HG03460 (cell line): ENCODE data around the gene MYL7.
"Not testable (repeated sequence)": the region's sequence is repeated elsewhere in the genome, so short reads cannot be mapped to it uniquely, and the experiment has no call there.

Experiments
- ATAC-seq: cut with Tn5 transposase; IDR thresholded peaks from one replicate; pipeline ENCODE4 v1.9.1; 2021; ENCODE audit not compliant: unreplicated experiment

The MYL7 gene, protein sequence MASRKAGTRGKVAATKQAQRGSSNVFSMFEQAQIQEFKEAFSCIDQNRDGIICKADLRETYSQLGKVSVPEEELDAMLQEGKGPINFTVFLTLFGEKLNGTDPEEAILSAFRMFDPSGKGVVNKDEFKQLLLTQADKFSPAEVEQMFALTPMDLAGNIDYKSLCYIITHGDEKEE

DNA sequence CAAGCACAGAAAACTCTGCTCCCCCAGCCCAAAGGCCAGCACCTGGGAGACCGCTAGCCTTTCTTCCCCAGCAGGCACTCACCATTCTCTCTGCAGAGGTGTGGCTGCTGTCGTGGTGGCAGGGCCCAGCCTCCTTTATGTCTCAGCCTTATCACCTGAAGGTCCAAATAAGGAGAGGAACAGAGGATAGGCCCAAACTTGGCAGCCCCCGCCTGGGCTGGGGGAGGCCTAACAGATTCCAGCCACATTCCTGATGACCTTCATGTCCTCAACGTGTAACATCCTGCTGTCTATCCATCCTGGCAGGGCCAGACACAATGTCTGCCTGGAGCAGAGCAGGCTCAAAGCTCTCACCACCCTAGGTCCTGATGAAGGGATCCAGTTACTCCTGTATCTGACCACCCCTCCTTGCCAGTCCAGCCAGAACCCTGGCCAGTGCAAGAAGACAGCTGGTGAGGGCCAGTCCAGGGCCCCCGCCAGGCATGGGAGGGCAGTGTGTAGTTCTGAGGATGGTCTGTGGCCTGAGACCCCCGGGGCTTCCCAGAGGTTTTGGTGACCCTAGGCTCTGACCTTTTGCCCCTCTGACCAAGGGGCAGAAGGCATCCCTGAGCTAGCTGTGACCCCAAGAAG lies at the start of gene MYL7:
TSS of gene MYL7 (minus strand) at position 112 of the 630 bp plus-strand sequence. CDS start at position 85, 27 bp downstream.
- ATAC-seq = no peak

DNA sequence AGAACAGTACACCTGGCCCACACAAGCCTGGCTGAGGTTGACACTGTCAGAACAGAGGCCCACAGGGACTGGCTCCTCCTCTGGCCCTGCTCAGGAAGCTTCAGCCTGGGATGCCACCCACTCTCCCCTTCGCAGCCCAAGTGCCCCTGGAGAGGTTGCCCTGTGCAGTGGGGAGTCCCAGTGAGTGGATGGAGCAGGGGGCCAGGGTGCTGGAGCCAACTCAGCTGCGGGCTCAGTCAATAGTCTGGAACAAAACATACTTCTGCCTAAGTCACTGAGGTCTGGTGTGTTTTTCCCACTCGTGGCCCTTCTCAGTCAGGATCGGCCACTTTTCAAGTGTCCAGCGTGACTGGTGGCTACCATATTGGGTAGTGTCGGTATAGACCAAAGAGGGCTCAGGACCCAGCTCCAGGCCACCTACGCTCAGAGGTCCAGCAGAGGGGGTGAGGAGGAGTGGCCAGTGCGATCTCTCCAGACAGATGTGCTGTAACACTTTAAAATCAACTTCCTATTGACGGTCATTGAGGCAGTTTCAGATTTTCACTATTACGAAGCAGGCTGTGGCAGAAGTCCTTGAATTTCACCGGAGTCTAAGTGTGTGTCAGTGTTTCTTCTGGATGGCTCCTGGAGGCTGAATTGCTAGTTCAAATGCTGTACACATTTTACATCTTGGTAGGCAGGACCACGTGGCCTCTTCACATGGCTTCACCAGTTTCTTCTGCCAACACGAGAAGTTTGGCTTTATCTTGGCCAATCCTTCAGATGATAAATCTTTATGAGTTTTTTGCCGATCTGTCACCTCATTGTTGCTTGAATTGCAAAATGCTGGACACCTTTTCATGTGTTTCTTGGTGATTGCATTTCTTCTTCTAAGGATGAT lies 49.1 kb upstream of the MYL7 start:
- ATAC-seq = no peak

DNA sequence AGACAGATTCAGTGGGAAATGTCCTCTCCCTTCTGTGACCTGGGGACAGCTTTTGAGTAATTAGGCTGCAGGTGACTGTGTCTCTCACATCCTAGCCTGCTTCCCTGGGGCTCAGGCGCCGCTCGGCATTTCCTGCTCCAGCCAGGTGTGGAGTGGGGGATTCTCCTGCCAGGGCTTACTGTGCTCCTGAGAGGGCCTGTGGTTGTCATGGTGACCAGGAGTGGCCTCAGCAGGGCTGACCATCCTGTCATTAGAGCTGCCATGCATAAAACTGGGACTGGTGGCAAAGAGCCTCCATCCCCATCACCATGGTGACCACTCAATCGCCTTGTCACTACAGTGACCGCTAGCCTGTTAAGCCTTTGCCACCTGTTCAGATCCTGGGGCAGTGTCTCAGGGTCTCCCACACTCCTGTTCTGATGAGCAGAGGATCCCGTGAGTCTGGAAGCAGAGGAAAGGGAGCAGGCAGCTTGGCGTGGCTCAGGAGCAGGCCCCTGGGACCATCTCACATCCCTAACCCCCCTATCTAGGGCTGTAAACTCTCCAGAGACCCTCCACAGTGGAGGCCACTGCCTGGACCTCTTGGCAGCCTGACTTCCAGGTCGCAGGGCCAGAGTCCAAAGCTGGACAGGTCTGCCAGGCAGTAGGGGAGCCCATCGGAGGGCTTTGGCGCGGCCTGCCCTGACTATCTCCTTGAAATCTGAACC lies 48.3 kb upstream of the MYL7 start, which contains the start of gene GCK:
TSS of gene GCK (minus strand) at position 154 of the 707 bp plus-strand sequence. CDS start 486 bp downstream, outside the sequence.
- ATAC-seq = no peak

DNA sequence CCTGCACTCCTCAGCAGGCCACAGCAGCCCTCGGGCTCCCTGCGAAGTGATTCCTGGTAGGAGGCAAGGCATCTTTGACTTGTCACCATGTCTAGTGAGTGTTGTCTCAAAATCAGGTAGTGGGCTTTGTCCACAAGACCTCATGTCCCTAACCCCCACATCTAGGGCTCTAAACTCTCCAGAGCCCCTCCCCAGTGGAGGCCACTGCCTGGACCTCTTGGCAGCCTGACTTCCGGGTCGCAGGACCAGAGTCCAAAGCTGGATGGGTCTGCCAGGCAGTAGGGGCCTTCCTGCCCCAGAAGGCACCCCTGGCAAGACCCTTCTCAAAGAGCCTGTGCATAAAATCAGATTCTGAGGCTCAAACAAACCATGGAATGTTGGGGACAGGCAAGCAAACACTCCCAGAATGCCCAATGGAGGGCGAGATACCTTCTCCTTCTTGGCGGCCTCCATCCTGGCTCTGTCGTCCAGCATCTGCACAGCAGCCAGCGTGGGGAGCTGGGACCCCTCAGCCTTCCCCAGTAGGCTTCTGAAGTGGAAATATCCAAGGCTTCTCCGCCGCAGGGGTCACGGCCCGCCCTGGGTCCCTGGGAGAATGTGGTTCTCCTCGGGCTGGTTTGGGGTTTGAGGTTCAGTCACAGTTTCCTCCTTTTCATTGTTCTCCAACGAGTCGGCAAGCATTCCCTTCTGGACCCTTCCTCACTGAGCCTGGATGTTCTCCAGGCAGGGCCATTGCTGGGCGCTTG lies 47.5 kb upstream of the MYL7 start:
- no peak for ATAC-seq

DNA sequence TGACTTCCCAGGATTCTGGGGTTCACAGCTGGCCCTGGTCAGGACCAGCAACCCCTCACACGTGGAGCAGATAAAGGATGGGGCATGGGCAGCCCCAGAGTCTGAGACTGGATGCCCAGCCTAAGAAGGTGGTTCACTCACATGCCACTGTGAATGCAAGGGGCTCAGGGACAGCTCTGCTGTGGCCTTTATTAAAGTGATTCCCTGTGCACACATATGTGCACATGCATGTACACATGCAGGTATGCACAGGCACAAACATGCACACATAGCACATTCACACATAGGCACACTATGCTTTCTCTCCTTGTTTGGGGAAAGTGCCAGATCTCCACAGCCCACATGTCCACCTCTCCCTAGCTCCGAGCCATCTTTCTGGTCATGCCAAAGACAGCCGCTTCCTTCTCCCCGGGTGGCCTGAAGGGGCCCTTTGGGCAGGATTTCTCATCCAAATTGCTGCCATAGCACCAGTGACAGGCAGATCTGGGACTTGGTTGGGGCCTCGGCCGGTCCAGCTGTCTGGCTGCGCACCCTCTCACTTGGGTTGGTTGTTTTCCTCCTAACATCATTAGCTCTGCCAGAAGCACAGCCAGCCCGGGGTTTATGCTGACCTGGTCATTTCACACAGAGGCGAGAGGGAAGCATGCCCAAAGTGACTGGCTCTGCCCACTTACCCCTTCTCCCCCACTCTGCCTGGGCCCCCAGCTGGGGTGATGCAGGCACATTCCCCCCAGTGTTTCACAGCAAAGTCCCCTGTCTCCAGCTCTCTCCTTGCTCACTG lies 46.7 kb upstream of the MYL7 start:
- ATAC-seq = no peak

DNA sequence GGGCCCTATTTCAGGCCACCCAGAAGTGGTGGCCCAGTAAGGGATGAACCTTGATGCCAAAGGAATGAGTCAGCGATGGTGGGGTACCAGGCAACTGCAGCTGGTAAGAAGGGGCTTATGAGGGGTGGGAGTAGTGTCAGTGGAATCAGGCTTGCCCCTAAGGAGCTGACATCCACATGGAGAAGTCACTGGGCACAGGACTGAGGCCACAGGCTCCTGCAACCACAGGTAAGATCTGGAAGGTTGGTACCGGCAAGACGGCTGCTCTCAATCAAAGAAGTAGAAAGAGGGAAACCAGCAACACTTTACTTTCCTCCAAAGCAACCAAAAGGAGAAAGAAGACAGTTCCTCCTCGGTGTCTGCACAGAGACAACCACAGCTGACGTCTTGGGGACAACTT lies 45.6 kb upstream of the MYL7 start:
- no peak for ATAC-seq

DNA sequence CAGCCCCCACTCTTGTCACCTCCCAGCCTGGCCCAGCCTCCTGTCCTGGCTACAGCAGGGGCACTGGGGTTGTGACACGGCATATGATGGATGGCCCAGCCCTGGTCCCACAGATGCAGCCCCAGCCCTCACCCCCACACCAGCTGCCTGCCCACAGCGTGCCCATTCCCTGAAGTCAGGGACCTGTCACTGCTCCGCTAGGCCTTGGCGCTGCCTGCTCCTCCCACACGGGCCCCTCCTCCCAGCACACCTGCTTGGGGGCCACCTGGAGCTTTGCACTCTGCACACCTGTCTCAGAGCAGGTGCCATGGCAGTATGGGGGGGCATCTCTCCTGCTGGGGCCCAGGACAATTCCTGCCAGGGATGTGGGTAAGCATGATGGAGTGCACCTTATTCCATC lies 44.6 kb upstream of the MYL7 start:
- ATAC-seq = no peak

DNA sequence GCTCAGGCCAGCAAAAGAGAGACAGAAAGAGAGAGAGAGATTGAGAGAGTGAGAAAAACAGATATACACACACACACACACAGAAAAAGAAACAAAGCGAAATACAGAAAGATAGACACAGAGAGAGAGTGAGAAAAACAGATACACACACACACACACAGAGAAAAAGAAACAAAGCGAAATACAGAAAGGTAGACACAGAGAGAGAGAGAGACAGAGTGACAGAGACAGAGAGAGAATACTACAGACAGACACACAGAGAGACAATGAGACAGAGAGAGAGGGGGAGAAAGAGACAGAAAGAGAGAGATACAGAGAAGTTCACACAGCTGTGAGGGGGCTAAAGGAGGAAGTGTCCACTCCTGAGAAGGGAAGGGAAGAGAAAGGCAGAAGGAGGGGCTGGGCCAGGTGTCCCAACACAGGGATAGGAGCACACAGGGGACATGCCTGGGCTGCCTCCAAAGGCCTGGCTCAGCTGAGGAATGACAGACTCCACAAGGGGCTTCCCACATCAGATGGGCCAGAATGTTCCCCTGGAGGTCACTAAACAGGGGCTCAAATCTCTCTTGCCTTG lies 43.8 kb upstream of the MYL7 start:
- ATAC-seq = no peak

DNA sequence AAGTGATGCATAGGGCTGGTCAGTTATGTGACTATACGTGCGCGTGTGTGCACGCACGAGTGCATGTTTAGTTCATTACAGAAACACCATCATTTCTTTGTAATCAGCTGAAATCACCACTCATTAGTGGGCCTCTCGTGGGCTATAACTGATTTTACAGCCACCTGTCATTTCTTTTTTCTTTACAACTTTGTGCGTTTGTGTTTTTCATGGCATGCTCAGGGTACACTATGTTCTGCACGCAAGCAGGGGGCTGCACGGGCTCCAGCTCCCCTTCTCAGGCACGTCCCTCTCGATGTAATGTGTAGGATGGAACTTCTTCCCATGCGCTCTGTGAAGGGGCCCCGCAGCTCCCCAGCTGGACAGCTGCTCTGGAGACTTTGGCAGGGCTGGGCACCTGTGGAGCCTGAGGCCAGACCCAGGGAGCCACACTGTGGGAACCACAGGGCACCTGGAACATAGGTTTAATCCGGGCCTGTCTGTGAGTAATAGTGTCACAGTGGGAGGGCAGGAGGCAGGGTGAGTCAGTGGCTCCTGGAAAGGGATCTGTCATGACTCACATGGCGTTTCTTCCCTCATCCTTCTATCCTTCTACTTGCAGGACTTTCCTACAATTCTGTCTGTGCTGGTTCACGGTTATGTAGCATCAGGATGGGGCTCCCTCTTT lies 43.2 kb upstream of the MYL7 start:
- no peak for ATAC-seq

DNA sequence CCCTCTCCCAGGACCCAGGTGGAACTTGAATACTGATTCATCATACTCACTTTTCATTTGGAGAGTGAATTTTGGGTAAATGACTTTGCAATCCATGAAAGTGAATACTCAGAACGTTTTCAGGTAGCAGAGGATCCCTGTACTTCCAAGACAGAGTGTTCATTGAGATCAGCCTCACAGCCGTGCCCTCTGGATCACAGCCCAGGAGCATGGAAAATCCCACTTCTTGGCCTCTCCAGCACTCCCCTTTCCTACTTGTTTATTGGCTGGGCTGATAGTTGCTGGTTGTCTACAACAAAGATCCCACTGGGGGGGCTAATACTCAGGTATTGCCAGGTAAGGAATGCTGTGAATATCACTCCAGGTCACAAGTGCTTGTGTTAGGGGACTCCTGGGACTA lies 42.3 kb upstream of the MYL7 start:
- ATAC-seq = no peak

DNA sequence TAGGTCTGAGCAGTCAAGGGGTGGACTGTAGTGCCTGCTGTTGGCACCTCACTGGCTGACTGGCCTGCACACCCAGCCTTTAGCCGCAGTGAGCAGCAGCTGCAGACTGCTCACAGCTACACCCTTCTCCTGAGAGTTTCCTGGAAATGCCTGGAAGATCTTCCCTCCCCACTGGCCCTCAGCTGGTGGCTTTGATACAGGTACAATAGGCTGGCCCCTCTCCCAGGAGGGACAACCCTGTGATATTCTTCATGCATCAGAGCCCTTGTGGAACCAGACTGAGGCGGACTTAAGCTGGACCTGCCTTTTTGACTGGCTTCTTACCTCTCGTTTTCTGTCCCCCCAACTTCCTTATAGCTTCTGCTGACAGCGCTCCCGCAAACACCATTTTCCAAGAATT lies 41.7 kb upstream of the MYL7 start:
- no peak for ATAC-seq

DNA sequence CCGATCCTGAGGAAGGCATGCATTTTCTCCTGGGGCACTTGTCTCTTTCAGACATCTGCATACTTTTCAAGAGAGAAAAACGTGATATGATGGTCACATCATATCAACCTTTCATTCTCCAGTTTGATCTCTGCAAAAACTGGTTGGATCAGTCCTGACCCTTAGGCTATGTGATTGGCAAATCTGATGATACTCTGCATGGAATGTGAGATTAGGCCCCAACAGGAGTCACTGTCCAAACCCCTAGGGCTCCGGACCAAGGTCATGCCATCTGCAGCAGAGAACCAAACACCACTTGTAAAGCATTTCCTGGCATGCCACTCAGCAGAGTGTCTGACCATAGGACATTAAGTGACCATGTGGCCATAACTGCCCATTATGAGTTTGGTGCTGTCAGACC lies 39.5 kb upstream of the MYL7 start:
- no peak for ATAC-seq

DNA sequence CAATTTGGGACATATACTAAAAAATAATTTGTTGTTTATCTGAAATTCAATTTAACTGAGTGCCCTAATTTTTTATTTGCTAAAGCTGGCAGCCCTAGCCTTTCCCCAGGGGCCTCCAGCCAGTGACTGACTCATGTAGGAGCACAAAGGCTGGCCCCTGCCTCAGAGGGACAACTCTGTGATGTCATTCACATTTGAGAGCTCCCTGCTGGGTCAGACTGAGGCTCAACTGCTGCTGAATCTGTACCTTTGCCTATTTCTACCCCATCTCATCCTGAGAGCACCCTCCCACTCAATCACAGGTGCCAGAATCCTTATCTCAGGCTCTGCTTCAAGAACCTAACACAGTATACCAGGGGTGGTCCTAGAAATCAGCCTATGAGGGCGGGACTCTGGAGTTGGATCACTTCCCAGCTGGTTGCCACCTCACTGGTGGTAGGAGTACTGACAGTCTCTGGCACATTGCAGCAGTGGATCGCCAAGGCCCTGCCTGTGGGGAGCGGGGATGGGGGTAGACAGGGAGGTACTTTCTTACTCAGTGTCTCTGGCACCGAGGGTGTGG lies 36.5 kb upstream of the MYL7 start:
- no peak for ATAC-seq

DNA sequence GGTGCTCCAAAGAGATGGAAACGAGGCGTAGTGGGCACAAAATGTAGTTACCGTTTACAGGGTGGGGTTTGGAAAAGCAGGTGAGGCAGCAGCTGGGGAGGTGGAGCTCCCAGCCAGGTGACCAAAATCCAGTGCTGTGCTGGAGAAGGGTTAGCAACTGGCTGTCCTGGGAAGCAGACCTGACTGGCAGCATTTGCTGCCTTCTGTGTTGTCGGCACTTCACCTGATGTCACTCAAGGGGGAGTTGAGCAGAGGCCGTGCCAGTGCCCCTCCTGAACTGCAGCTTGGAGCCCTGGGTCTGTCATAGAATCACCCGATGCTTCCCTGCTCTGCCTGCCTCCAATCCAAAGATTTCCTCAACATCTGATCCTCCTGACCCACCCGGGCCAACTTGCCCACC lies 35.4 kb upstream of the MYL7 start:
- ATAC-seq = no peak

DNA sequence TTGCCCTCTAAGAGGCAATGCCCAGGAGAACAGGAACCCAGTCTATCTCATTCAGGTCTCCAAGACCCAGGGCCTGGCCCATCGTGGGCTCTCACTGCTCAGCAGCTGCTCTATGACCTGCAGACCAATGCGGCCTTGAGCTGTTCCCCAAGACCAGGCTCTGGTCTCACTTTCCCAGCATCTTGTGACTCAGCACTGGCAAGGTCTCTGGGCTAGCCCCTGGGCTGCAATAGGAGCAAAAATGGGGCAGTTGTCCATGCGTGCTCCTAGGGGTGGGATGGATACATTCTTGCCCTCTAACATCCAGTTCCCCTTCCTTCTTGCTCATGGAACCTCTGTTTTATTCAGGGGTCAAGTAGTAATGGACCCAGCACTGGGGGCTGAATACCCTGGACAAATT lies 34.6 kb upstream of the MYL7 start:
- no peak for ATAC-seq

DNA sequence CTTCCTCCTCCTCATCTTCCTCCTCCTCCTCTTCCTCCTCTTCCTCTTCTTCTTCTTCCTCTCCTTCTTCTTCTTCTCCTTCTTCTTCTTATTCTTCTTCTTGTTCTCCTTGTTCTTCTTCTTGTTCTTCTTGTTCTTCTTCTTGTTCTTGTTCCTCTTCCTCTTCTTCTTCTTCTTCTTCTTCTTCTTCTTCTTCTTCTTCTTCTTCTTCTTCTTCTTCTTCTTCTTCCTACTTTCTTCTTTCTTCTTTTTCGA lies 33.5 kb upstream of the MYL7 start:
- not testable (repeated sequence) for ATAC-seq

DNA sequence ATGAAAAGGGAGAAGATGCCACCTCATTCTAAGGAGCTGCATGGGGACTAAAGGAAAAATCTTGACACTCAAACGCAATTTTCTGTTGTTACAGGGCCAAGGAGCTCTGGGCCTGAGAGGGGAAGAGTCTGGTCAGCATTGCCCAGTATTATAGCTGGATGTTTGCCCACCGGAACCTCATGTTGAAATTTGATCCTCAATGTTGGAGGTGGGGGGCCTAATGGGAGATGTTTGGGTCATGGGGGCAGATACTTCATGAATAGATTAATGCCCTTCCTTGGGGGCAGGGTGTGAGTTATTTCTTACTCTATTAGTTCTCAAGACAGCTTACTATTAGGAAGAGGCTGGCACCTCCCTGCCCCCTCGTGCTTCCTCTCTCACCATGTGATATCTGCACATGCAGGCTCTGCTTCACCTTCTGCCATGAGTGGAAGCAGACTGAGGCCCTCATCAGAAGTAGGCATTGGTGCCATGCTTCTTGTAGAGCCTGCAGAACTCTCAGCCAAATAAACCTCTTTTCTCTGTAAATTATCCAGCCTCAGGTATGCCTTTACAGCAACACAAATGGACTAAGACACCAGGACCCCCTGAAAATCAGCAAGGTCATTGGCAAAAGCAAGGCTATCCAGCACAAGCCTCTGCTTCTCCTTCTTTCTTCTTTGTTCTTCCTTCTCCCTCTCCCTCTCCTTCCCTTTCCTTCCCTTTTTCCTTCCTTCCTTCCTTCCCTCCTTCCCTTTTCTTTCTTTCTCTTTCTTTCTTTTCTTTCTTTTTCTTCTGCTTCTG lies 33.0 kb upstream of the MYL7 start:
- no peak for ATAC-seq

DNA sequence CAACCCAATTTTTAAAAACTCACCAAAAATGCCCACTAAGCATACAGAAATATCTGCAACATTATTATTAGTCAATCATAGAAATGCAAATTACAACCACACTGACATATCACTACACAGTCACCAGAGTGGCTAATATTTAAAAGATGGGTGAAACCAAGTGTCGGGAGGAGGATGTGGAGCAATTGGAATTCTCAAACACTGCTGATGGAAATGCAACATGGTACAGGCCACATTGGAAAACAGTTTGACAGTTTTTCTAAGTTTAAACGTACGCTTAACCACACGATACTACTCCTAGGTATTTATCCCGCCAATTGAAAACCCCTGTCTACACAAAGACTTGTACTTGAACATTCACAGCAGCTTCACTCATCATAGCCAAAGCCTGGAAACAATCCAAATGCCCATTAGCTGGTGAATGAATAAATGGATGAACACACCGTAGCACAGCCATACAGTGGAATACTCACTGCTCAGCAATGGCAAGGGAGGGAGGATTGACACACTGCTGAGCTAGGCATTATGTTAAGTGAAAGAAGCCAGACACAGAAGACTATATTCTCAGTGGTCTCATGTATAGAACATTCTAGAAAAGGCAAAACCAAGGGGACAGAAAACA lies 31.8 kb upstream of the MYL7 start:
- ATAC-seq = no peak
